Measurements from ENCODE around the gene SUGCT.

The SUGCT gene

GRCh38 chr7:40793132-40793531 is 658.3 kb downstream of the SUGCT start:
- Mint-ChIP-seq H3K27ac (no peak overlapping the region), H3K36me3 (ENCODE audit: low read depth) (no peaks in the 10 kb centered on the region), H3K27me3 (ENCODE audit: low read depth) (no peaks in the 10 kb centered on the region), H3K9me3 (no peaks in the 10 kb centered on the region), H3K4me1 (ENCODE audit: low read depth) (no peaks in the 10 kb centered on the region), H3K4me3 (no peak overlapping the region)
- no peak for DNase-seq (ENCODE audit: low spot score)

- no peak for DNase-seq (ENCODE audit: low spot score)
- Mint-ChIP-seq H3K27me3 (ENCODE audit: low read depth) (no peaks in the 10 kb centered on the region), H3K4me3 (no peak overlapping the region), H3K9me3 (no peaks in the 10 kb centered on the region), H3K36me3 (ENCODE audit: low read depth) (no peaks in the 10 kb centered on the region), H3K27ac (no peak overlapping the region), H3K4me1 (ENCODE audit: low read depth) (no peaks in the 10 kb centered on the region)
Measured at GRCh38 chr7:40795607-40796006, 660.8 kb downstream of the SUGCT start.

GRCh38 chr7:40796723-40797122 is 661.9 kb downstream of the SUGCT start:
- H3K9me3 Mint-ChIP-seq: no peaks in the 10 kb centered on the region
- no peaks in the 10 kb centered on the region for H3K36me3 Mint-ChIP-seq (ENCODE audit: low read depth)
- no peak for DNase-seq (ENCODE audit: low spot score)
- H3K27ac Mint-ChIP-seq: no peak overlapping the region
- no peaks in the 10 kb centered on the region for H3K27me3 Mint-ChIP-seq (ENCODE audit: low read depth)
- no peaks in the 10 kb centered on the region for H3K4me1 Mint-ChIP-seq (ENCODE audit: low read depth)
- no peak overlapping the region for H3K4me3 Mint-ChIP-seq

- Mint-ChIP-seq H3K36me3 (ENCODE audit: low read depth) (no peaks in the 10 kb centered on the region), H3K4me1 (ENCODE audit: low read depth) (no peaks in the 10 kb centered on the region), H3K27ac (no peak overlapping the region), H3K27me3 (ENCODE audit: low read depth) (no peaks in the 10 kb centered on the region), H3K9me3 (no peaks in the 10 kb centered on the region), H3K4me3 (no peak overlapping the region)
- no peak for DNase-seq (ENCODE audit: low spot score)
Measured at GRCh38 chr7:40798613-40799012, 663.8 kb downstream of the SUGCT start.

- DNase-seq (ENCODE audit: low spot score): no peak
- no peaks in the 10 kb centered on the region for H3K27me3 Mint-ChIP-seq (ENCODE audit: low read depth)
Measured at GRCh38 chr7:40799493-40800403, 664.9 kb downstream of the SUGCT start.

GRCh38 chr7:40800771-40801170 is 666.0 kb downstream of the SUGCT start:
- H3K4me3 Mint-ChIP-seq: no peak overlapping the region
- H3K9me3 Mint-ChIP-seq: no peaks in the 10 kb centered on the region
- no peaks in the 10 kb centered on the region for H3K27me3 Mint-ChIP-seq (ENCODE audit: low read depth)
- H3K4me1 Mint-ChIP-seq (ENCODE audit: low read depth): no peaks in the 10 kb centered on the region
- H3K36me3 Mint-ChIP-seq (ENCODE audit: low read depth): no peaks in the 10 kb centered on the region
- DNase-seq (ENCODE audit: low spot score): no peak
- H3K27ac Mint-ChIP-seq: no peak overlapping the region

More at GRCh38 chr7:40799493-40800403, 664.9 kb downstream of the SUGCT start:
- Mint-ChIP-seq H3K4me1 (ENCODE audit: low read depth) (no peaks in the 10 kb centered on the region), H3K4me3 (no peak overlapping the region), H3K36me3 (ENCODE audit: low read depth) (no peaks in the 10 kb centered on the region), H3K27ac (no peak overlapping the region), H3K9me3 (no peaks in the 10 kb centered on the region)

- Mint-ChIP-seq H3K4me3 (no peak overlapping the region), H3K27ac (no peak overlapping the region), H3K4me1 (ENCODE audit: low read depth) (no peaks in the 10 kb centered on the region), H3K9me3 (no peaks in the 10 kb centered on the region), H3K36me3 (ENCODE audit: low read depth) (no peaks in the 10 kb centered on the region), H3K27me3 (ENCODE audit: low read depth) (no peaks in the 10 kb centered on the region)
- DNase-seq (ENCODE audit: low spot score): no peak
Measured at GRCh38 chr7:40802497-40802896, 667.7 kb downstream of the SUGCT start.

- H3K9me3 Mint-ChIP-seq: no peaks in the 10 kb centered on the region
- no peaks in the 10 kb centered on the region for H3K4me1 Mint-ChIP-seq (ENCODE audit: low read depth)
- no peak for DNase-seq (ENCODE audit: low spot score)
- no peaks in the 10 kb centered on the region for H3K36me3 Mint-ChIP-seq (ENCODE audit: low read depth)
- no peak overlapping the region for H3K27ac Mint-ChIP-seq
- no peaks in the 10 kb centered on the region for H3K27me3 Mint-ChIP-seq (ENCODE audit: low read depth)
- H3K4me3 Mint-ChIP-seq: no peak overlapping the region
Measured at GRCh38 chr7:40804477-40805215, 669.8 kb downstream of the SUGCT start.

- H3K36me3 Mint-ChIP-seq (ENCODE audit: low read depth): no peaks in the 10 kb centered on the region
- no peak overlapping the region for H3K4me3 Mint-ChIP-seq
- H3K4me1 Mint-ChIP-seq (ENCODE audit: low read depth): no peaks in the 10 kb centered on the region
- H3K27ac Mint-ChIP-seq: no peak overlapping the region
- no peaks in the 10 kb centered on the region for H3K9me3 Mint-ChIP-seq
- no peaks in the 10 kb centered on the region for H3K27me3 Mint-ChIP-seq (ENCODE audit: low read depth)
- no peak for DNase-seq (ENCODE audit: low spot score)
Measured at GRCh38 chr7:40805361-40805760, 670.6 kb downstream of the SUGCT start.

- no peak for DNase-seq (ENCODE audit: low spot score)
Measured at GRCh38 chr7:40808378-40808942, 673.7 kb downstream of the SUGCT start.

GRCh38 chr7:40810274-40810673 is 675.5 kb downstream of the SUGCT start:
- H3K9me3 Mint-ChIP-seq: peaks cover 13% of the 10 kb centered on the region
- no peaks in the 10 kb centered on the region for H3K27me3 Mint-ChIP-seq (ENCODE audit: low read depth)
- H3K36me3 Mint-ChIP-seq (ENCODE audit: low read depth): no peaks in the 10 kb centered on the region
- H3K27ac Mint-ChIP-seq: no peak overlapping the region
- no peak overlapping the region for H3K4me3 Mint-ChIP-seq
- no peaks in the 10 kb centered on the region for H3K4me1 Mint-ChIP-seq (ENCODE audit: low read depth)
- DNase-seq (ENCODE audit: low spot score): no peak

More at GRCh38 chr7:40808378-40808942, 673.7 kb downstream of the SUGCT start:
- Mint-ChIP-seq H3K27me3 (ENCODE audit: low read depth) (no peaks in the 10 kb centered on the region), H3K4me1 (ENCODE audit: low read depth) (no peaks in the 10 kb centered on the region), H3K4me3 (no peak overlapping the region), H3K9me3 (peaks cover 13% of the 10 kb centered on the region), H3K27ac (no peak overlapping the region), H3K36me3 (ENCODE audit: low read depth) (no peaks in the 10 kb centered on the region)

GRCh38 chr7:40811666-40812065 is 676.9 kb downstream of the SUGCT start:
- Mint-ChIP-seq H3K27me3 (ENCODE audit: low read depth) (no peaks in the 10 kb centered on the region), H3K4me1 (ENCODE audit: low read depth) (no peaks in the 10 kb centered on the region)

GRCh38 chr7:40815022-40815421 is 680.2 kb downstream of the SUGCT start:
- H3K4me1 Mint-ChIP-seq (ENCODE audit: low read depth): no peaks in the 10 kb centered on the region
- H3K27ac Mint-ChIP-seq: no peak overlapping the region
- no peak overlapping the region for H3K4me3 Mint-ChIP-seq
- H3K36me3 Mint-ChIP-seq (ENCODE audit: low read depth): no peaks in the 10 kb centered on the region
- H3K9me3 Mint-ChIP-seq: peaks cover 13% of the 10 kb centered on the region
- no peaks in the 10 kb centered on the region for H3K27me3 Mint-ChIP-seq (ENCODE audit: low read depth)
- DNase-seq (ENCODE audit: low spot score): no peak

More at GRCh38 chr7:40811666-40812065, 676.9 kb downstream of the SUGCT start:
- H3K27ac Mint-ChIP-seq: no peak overlapping the region
- H3K9me3 Mint-ChIP-seq: peaks cover 13% of the 10 kb centered on the region
- H3K36me3 Mint-ChIP-seq (ENCODE audit: low read depth): no peaks in the 10 kb centered on the region
- no peak overlapping the region for H3K4me3 Mint-ChIP-seq
- no peak for DNase-seq (ENCODE audit: low spot score)

- Mint-ChIP-seq H3K27ac (no peak overlapping the region), H3K4me1 (ENCODE audit: low read depth) (no peaks in the 10 kb centered on the region), H3K9me3 (peaks cover 13% of the 10 kb centered on the region), H3K4me3 (no peak overlapping the region), H3K27me3 (ENCODE audit: low read depth) (no peaks in the 10 kb centered on the region), H3K36me3 (ENCODE audit: low read depth) (no peaks in the 10 kb centered on the region)
- DNase-seq (ENCODE audit: low spot score): no peak
Measured at GRCh38 chr7:40815512-40815911, 680.7 kb downstream of the SUGCT start.

Data from T-helper 2 cell treated with Interferon-gamma antibody and Interleukin-4, amounts not matched to agents 5 μg/mL and 100 μg/mL, for 36 hours (primary cell).